ENCODE data around the gene MXD4.
"Not testable (repeated sequence)": the region's sequence is repeated elsewhere in the genome, so short reads cannot be mapped to it uniquely, and the experiment has no call there.

Gene MXD4

DNA sequence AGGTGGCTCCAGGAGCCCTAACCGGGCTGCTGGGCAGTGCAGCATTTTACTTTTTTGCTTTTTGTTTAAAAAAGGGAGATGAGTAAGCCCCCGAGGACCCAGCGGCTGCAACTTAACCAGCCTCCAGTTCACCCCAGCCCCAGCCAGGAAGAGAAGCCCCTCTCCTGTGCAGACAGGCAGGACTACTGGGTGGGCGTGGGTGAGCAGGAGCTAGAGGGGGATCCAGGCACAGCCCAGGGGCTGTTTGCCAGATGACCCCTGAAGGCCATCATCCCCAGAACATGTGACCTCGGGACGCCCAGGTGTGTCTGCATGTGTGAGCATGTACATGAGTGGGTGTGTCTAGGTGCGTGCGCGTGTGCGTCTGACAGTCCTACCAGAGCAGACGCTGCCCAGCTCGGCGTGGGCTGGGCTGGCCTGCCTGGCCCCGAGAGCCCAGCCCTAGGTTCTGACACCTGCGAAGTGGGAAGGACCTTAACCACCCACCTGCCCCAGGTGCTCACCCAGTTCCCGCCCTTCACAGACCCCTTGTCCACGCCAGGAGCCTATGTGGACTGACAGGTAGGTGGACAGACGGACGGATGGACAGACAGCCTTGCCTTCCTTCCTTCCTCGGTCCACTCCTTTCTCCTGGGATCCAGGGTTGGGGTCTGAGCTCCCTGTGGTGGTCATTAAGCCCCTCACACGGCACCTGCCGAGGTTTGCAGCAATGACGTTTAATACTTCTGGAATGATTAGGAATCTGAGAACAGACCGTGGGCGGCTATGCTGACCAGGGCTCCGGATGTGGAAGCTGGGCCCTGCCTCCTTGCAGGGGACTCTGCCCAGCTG, 12.2 kb downstream of the MXD4 start:
- DNase-seq, result no peak

DNA sequence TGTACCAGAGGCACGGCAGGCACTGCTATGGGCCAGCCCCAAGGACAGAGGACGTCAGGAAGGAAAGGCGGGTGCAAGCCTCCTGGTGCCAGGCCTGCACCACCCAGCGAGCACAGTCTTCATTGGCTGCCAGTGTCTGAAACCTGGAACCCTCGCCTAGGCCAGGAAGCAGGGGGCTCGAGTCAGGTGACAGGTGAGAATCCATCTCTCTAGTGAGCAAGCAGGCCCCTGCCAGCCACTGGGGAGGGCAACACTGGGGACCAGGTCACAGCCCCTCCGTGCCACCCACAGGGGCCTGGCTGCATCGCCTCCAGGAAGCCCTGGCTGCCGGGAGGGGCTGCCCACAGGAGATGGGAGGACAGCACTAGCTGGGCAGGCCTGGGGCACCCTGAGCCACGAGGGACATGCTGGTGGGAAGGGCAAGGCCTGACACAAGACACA, 13.1 kb downstream of the MXD4 start:
- DNase-seq, result no peak

DNA sequence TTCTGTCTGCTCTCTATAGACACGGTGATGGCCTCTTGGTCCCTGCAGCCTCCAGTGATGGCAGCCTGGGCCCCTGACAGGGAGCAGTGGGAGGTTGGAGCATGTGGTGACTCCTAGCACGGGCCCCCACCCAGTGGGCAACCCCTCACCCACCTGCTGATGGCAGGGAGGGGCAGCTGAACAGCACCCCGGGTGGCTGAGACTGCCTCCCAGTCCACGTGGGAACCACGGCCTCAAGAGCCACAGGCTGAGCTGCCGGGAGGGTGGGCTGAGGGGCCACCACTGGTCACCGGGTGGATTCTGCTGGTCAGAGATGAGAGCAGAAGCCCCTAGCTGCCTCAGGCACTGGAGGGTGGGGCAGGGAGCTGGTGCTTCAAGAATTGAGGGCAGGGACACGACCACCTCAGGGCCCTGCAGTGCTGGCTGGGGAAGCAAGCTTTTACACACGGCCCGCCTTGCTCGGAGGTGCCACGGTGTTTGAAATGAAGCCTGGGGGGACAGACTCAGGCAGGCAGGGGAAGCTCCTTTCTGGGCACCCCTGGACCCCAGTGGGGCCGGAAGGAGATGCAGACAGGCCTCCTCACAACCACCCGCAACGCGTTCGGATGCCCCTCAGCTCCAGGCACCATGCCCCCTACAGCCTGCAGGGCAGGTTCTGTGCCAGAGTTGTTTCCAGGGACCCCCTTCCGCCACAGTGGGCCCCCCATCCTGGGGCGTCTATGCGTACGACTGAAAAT, 13.7 kb downstream of the MXD4 start:
- DNase-seq, result no peak

DNA sequence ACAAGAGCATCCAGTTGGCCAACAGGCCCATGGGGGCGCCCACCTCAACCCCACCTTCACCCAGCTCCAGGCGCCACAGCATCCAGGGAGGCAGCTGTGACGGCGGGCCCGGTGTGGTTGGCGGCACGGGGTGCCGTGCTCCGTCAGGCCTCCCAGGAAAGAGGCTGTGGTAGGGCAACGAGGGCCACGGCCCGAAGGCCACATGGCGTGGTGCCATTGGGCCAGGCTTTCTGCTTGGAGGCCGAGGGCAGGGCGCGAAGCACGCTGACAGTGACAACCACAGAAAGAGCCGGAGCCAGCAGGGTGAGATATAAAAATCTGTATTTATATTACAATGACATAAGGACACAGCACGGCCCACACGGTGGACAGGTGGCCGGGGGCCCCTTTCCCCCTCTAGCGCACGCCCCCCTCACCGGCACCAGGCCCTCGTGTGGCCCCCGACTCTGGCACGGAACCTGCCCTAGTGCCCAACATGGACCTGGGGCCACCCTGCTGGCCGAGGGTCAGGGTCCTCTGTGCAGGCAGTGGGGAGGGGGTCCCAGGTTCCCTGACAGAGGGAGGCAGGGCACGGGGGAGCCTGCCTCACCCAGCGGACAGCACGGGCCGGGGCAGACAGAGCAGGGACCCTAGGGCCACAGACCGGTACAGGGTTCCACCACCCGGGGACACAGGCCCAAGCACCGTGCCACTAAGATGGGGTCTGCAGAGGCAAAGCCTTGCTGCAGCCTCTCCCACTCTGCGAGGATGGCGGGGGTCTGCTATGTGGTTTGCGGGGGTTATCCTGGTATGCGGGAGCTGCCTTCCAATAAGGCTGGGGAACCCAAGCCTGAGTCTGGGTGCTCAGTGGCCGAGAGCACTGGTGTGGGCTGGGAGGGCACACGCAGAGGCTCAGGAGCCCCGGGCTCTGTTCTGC, 14.5 kb downstream of the MXD4 start:
- no peak for DNase-seq

DNA sequence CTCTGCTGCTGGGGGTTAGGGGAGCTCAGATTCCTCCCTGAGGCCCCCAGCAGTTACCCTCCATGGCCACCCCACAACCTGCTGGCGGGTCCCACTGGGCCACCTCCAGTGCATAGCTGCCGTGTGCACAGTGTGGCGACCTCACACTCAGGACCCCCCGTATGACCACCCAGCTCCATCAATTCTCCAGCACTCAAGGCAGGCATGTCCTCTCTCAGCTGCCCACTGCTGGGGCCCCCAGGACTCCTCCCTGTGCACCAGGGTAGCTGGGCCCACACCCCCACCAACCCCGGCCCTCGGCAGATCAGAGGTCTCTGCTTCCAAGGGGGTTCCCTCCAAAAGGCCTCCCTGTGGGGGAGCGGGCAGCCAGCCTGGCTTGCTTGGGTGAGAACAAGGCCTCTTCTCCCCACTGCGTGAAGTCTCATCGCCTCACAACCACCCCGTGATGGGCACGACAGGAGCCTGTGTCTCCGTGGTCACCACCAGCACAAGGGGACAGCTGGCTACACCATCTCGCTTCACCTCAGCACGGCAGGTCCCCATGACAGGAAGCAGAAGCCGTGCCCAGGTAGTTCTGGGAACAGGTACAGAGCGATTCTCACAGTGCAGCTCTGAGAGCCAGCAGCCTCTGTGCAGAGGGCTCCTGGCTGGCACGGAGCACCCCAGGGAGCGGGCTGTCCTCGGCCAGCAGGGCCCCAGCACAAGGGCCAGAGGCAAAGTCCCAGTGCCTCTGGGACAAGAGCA, 15.4 kb downstream of the MXD4 start:
- DNase-seq, result no peak

DNA sequence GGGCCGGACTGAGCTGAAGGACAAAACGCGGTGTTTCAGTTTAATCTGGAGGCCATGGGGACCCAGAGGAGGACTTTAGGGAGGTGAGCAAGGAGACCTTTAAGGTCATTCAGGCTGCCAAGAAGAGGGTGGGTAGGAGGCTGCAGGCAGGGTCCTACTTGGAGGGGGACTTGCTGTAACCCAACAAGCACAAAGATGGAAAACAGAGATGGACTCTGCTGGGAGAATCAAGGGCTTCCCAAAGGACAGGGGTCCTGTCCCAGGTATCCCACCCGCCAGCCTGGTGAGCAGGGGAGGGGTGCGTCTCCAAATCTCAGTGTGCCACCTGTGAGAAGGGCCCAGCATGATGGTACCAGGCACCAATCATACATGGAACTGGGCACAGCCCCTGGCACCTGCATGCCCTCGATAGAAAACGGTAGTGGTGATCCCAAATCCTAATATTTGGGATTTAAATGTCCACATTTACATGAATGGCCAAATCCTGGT, 16.1 kb downstream of the MXD4 start:
- no peak for DNase-seq

DNA sequence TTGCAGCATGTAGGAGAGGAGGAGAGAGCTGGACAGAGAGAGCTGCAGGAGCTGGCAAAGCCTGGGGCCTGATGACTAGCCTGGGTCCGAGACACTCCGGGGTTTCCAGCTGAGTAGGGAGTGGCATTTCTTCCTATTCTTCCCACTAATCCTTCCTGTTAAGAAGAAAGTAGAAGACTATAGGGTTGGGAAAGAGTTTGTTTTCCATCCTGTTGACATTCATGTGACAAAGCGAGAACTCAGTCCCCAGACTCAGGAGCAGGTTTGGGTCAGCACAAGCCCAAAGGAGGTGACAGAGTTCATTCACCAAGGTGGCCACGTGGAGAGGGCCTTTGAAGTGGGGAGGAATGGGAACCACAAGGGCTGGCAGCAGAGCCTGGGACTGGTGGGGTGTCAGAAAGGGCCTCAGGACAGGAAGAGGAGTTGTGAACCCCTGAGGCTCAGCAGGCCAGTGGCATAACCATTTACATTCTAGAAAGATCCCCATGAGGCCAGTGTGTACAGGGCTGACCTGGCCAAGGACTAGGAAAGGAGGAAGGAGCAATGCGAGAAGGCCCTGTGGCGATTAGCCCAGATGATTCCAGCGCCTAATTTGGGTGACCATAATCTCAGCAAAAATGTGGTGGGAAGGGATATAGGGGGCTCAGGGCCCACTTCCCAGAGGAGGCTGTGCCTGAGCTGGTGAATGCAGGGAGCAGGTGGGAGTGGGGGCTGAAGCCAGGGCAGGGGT, 16.7 kb downstream of the MXD4 start:
- DNase-seq, result no peak

DNA sequence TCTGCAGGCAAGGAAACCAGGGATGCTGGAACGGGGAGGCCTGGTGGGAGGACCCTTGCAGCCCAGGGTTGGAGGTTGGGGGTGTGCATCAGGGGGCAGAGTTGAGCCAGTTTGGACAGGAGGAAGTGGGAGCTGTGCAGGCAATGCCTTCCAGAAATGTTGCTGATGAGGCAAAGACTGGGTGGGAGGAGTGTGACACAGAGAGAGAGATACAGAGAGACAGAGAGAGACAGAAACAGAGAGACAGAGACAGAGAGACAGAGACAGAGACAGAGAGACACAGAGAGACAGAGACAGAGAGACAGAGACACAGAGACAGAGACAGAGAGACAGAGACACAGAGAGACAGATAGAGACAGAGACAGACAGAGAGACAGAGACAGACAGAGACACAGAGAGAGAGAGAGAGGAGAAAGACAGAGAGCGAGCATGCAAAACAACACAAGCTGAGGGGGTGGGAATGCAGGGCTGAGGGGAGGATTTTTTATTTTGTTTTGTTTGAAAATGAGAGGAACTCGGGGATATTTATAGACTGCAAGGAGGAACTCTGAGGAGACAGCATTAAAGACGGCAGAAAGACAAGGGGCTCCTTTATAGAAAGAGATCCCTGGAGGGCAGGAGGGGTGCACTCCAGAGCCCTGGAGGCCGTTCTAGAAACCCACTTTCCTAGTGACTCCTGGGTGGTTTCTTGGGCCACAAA, 18.1 kb downstream of the MXD4 start:
- DNase-seq, result no peak

DNA sequence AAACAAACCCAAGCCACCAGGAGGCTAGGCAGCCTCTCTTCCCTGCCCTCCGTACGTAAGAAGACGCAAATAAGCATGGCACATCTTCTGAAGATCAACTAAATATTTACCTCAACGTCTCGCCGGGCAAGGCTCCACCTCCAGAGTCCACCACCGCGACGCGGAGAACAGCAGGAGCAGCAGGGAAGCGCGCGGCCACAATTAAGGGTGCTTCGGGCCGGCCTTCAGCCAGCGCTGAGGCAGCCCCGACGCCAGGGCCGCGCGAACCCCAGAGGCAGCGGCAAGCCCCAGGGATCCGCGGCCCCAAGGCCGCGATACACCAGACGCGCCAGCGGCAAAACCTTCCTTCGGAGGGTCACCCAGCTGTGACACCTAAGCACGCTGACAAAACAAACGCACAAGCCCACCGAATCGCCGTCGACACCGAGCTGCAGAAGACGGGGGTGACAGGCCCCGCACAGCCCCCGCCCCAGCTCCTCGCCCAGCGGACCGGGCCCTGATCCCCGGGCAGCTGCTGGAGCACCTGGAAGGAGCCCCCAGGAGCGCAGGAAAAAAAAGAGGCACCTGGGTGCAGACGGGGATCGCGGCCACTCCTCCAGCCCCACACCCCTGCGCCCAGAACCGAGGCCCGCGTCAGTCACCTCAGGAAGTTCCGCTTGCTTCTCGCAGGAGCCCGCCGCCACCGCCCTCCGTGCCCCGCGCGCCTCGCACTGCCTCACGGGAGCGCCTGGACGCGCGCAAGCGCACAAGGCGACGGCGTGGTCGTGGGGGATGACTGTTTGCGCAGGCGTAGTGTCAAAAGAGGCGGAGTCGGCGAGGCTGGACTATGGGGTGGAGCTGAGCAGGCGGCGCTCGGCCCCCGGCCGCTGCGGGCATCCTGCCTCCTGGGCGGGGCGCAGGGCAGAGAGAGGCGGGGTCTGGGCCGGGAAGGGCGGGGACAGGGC, 20.2 kb downstream of the MXD4 start, which contains the start of the genes HAUS3 and POLN:
Gene HAUS3 (minus strand): TSS at position 712 of the 944 bp plus-strand sequence. CDS start 1,175 bp downstream, outside the sequence.
Gene POLN (minus strand): TSS at position 712 of the 944 bp plus-strand sequence. CDS start 12,890 bp downstream, outside the sequence.
- DNase-seq, result peak; percentile 75

DNA sequence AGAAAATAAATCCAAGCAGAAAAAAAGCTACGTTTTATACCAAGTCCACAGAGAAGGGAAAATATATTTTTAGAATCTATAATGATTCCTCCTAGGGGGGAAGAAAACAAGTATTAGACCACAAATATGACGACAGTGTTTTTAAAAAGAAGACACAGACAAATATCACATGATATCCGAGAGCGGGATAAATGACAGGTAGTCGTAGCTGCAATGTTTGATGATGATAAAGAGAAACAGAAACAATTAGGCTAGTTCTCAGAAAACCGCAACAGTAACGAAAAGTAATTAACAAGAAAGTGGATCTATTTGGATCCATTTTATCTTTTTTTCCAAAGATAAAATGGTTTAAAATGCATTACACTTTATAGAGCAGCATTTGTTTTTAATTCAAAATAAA, 20.9 kb downstream of the MXD4 start:
- DNase-seq, result no peak

DNA sequence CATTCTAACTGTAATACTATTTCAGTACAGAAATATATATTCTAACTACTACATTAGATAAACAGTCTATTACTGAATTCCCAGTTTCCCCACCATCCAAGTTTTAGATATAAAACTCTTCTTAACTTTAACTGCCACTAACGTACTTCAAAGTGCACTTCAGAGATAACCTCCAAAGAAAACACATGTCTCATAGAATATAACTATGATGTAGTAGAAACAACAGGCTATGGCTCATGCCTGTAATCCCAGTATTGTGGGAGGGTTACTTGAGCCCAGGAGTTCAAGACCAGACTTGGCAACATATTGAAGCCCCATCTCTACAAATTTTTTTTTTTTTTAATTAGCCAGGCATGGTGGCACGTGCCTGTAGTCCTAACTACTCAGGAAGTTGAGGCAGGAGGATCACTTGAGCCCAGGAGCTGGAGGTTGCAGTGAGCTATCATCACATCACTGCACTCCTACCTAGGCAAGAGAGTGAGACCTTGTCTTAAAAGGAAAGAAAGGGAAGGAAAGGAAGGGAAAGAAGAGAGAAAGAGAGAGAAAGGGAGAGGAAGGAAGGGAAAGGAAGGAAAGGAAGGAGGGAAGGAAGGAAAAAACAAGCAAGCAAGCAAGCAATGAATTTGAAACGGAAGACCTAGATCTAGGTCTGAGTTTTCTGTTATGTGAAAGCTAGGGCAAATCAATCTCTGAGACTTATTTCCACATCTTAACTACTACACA, 24.8 kb downstream of the MXD4 start:
- DNase-seq, result no peak

DNA sequence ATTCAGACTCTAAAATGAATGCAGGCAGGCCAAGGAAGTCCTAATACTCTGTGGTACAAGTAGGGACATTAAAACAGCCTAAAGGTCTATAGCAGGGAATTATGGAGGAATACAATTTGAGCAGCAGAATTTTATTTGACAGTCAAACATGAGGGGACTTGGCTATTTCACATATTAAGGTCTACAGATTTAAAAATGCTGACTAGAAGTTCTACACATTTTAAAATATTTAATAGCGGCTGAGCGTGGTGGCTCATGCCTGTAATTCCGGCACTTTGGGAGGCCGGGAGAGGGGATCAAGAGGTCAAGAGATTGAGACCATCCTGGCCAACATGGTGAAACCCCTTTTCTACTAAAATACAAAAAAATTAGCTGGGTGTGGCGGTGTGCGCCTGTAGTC, 30.8 kb downstream of the MXD4 start:
- DNase-seq, result no peak

DNA sequence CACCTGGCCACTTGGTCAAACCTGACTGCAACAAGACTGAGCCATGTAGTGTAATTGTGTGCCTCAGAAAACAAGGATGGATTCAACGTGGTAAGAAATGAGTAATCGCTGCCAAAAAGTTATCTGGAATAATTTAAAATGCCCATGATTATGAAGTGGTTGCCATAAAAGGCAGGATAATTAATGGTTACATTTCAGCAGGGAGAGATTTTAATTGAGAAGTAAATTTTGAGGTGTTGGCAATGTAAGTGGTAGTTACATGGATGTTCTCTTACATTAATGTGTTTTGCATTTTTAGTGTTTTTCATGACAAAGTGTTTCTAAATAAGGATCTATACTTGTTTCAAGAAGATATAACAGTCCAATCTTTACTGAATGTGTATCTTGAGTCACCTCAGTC, 35.6 kb downstream of the MXD4 start:
- peak; percentile 37 for DNase-seq

DNA sequence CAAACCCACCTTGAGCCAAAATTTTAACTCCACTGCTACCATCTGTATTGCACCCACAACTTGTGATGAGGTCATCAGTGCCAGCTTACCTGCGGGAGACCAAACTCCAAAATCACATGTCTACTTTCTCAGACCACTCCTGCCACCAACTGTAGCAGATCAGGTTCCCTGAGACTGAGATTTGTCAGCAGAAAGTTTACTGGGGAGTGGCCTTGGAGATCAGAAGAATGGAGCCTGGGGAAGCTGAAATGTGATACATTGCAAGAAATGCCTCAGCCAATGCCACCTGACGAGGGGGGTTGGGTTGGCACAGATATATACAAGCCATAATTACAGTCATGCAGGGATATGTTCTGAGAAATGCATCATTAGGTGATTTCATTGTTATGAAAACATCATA, 39.1 kb downstream of the MXD4 start:
- no peak for DNase-seq

DNA sequence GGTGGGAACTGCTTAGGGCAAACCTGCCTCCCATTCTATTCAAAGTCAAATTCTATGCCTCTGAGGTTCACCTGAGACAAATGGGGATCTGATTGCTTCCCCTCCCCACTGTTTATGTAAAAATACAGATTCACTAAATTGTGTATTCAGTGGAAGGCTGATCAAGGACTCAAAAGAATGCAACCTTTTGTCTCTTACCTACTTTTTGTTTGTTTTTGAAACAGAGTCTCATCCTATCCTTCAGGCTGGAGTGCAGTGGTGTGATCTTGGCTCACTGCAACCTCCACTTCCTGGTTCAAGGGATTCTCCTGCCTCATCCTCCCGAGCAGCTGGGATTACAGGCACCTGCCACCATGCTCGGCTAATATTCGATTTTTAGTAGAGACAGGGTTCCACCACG, 40.5 kb downstream of the MXD4 start:
- not testable (repeated sequence) for DNase-seq

DNA sequence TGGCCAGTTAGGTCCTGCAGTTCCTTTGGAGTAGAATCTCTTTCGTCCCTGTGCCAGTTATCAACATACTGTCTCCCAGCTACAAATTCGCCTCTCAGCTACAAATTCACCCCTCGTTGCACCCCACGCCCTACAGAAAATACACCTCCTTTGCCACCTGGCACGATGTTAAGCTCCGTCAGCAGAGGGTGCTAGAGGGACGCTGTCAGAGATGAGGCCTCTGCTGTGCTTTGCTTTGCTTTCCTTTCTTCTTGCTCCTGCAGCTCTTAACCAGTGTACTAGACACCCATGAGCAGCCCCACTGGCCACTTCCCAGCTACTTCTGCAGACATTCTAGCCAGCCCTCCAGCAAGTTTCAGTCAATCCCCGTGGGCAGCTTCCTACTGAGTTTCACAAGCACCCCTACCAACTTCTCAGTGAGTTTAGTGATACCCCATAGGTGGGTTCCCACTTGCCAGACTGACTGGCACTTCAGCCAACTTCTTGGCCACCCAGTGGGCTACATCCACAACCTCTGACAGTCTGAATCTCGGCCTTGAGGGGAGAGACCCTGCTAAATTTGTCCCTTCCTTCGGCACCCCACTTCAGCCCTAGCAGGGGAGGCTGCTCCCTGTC, 41.8 kb downstream of the MXD4 start:
- DNase-seq, result peak; percentile 47

DNA sequence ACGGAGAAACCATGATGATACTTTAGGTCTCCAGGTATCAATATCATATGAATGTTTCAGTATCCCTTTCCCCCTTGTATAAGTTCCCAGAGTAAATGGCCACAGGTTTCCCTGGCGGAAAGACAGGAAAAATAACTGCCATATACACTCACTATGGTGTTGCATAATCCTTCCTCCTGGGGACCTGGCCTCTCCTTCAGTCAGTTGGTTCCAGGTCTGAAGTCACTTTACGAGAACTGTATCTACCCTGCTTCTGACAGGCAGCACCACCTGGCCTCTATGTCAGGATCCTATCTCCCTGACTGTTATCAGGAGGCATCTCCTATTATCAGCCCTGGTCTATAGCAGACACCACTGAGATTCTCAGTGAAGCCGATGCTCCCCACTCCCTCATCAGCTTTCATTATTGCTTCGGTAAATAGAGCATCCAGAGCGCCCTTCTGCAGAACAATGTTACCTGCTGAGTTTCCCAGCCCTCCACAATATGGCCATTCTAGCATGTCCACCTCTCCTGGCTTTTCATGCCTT, 42.6 kb downstream of the MXD4 start:
- DNase-seq, result no peak

DNA sequence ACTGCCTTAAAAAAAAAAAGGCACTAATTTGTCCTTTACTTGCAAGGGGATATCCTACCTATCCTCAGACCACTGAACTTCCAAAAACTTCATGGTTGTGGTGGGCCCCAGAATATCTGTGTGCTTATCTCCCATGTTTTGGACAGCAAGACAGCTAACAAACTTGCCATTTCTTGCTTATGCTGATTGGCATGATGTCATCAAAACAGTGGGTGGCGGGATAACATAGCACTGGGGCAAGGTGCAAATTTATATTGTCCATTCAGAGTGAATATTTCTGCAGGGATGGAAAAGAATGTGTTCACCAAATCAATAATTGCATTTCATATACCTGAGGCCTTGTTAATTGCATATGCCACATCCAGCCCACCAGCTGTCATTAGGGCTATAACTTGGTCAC, 43.5 kb downstream of the MXD4 start:
- DNase-seq, result no peak
